Stimulated activated CD4-positive, alpha-beta T cell treated with anti-CD3 and anti-CD28 coated beads, Interleukin-12 subunit alpha, Interleukin-12 subunit beta, amount 100 ng/mL, for 24 hours (primary cell): ENCODE results near the gene CENPVL2.
"Not testable (repeated sequence)": the region's sequence is repeated elsewhere in the genome, so short reads cannot be mapped to it uniquely, and the experiment has no call there.

Source experiments
- DNase-seq, 2 experiments: peaks; one replicate each; pipeline ENCODE4 v3.0.0-alpha.2; 2020; ENCODE audit warnings: low read depth in 2 of 2

CENPVL2 gene

DNA sequence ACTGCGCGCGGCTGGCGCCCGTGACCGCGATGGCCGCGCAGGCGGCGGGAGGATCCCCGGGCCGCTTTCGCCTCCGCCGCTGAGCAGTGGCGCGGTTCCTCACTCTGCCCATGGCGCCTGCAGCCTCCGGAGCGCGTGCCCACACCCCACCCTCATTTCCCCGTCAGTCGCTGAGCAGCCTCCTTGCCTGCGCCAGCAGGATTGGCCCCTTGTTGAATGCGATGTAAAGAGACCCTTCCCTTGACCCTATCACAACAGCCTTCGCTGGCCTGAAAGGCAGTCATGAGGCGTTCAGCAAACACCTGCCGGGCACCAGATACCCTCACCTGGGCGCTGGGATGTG, at the start of gene CENPVL2:
Gene CENPVL2, minus strand, starts transcription at position 112 of the 343 bp plus-strand sequence. Its CDS starts 0 bp downstream, at position 112.
- DNase-seq: not testable (repeated sequence)

DNA sequence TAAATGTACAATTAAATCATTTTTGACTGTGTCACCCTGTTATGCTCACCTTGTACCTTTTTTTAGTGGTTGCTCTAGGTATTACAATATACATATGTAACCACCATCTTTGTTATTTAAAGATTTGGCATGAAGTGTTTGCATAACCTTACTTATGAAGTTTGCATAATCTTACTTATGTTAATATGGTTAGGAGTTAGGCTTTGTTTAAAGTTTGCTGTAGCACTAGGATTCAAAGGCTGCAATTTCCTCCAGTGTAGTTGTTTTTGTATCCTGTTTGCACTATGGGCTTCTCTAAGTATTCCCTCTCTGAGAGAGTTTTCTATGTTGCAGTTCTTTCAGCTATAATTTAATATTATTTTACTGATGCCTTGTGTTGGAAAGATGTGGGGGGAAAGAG, 45.6 kb upstream of the CENPVL2 start:
- no peak for DNase-seq

DNA sequence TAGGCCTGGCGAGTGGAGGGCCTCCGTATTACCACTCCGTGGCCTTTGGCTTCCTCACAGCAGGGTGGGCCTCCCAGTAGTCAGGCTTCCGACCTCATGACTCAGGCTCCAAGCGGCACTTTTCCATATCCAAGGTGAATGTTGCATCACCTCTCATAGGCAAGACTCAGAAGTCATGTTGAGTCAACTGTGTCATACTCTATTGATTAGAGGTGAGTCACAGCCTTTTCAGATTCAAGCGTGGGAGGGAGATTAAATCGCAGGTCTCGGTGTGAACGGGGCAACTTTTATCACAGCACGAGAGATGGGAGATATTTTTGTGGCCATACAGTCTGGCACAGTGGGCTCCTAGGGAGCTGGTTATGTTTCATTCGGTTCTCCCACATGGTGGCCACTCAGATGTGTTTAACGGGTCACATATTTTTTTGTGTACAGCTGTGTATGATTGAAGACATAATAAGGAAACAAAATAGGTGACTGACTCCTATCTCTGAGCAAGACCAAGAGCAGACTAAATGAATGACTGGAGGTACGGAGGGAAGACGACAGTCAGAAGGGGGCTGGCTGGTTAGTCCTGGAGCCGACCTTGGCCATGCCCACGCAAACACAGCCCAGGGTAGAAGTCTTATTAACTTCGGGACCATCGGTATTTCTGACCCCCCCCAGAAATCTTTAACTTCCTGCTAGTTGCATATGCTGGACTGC, 30.5 kb upstream of the CENPVL2 start:
- DNase-seq: not testable (repeated sequence)

DNA sequence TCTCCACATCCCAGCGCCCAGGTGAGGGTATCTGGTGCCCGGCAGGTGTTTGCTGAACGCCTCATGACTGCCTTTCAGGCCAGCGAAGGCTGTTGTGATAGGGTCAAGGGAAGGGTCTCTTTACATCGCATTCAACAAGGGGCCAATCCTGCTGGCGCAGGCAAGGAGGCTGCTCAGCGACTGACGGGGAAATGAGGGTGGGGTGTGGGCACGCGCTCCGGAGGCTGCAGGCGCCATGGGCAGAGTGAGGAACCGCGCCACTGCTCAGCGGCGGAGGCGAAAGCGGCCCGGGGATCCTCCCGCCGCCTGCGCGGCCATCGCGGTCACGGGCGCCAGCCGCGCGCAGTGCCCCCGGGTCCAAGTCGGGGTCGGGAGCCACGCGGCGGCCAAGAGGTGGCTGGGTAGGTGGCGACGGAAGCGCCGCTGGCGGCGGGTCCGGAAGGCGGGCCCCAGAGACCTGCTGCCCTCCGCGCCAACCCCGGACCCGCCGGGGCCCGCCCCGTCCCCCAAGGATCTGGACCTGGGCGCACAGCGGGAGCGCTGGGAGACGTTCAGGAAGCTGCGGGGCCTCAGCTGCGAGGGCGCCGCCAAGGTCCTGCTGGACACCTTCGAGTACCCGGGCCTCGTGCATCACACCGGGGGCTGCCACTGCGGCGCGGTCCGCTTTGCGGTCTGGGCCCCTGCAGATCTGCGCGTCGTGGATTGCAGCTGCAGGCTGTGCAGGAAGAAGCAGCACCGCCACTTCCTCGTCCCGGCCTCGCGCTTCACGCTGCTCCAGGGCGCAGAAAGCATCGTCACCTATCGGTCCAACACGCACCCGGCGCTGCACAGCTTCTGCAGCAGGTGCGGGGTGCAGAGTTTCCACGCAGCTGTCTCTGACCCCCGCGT, 27.9 kb upstream of the CENPVL2 start, which contains the start of gene CENPVL1:
Gene CENPVL1, plus strand, starts transcription at position 236 of the 888 bp plus-strand sequence. Its CDS starts 0 bp downstream, at position 236.
- not testable (repeated sequence) for DNase-seq

DNA sequence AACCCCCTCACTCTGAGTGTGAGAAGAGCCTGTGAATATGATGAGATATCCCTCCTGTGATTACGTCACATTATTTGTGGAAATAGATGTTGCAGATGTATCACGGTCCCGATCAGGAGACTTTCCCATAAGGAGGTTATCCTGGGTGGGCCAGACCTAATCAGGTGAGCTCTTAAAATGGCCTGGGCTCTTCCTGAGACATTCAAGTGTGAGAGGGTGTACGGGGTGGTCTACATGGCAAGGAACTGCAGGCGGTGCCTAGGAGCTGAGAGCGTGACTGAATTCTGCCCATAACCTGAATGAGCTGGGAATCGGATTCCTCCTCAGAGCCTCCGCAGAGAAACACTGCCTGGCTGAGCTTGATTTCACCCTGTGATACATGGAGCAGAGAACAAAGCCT, 14.8 kb upstream of the CENPVL2 start:
- no peak for DNase-seq

DNA sequence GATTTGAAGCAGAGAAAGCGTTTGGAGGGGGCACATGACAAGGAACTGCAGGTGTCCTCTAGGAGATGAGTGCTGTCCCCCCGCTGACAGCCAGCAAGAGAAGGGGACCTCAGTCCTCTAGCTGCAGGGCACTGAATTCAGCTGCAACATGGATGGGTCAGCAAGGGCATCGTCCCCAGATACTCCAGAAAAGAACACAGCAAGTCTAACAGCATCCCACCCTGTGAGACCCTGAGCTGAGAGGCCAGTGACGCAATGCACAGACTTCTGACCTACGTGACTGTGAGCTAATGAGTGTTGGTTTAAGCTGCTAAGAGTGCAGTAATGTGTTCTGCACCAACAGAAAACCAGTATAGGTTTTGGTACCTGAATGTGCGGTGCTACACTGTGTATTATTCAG, 11.6 kb upstream of the CENPVL2 start:
- DNase-seq: no peak

DNA sequence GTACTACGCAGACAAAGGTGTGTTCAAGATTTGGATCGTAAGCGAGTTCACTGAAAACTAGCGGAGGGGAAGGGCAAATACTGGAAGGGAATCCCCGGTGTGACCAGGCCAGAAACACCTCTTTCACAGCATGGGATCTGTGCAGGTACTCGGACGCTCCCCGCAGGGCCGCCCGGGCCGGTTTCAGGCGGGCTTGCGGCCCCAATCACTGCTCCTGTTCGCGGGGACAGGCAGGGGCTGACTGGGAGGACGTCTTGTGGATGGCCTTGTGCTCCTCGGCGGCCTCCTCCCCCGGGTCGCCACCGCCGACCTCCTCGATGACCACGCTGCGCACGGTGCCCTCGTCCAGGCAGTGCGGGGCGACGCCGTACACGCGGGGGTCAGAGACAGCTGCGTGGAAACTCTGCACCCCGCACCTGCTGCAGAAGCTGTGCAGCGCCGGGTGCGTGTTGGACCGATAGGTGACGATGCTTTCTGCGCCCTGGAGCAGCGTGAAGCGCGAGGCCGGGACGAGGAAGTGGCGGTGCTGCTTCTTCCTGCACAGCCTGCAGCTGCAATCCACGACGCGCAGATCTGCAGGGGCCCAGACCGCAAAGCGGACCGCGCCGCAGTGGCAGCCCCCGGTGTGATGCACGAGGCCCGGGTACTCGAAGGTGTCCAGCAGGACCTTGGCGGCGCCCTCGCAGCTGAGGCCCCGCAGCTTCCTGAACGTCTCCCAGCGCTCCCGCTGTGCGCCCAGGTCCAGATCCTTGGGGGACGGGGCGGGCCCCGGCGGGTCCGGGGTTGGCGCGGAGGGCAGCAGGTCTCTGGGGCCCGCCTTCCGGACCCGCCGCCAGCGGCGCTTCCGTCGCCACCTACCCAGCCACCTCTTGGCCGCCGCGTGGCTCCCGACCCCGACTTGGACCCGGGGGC, 567 bp downstream of the CENPVL2 start:
- not testable (repeated sequence) for DNase-seq

DNA sequence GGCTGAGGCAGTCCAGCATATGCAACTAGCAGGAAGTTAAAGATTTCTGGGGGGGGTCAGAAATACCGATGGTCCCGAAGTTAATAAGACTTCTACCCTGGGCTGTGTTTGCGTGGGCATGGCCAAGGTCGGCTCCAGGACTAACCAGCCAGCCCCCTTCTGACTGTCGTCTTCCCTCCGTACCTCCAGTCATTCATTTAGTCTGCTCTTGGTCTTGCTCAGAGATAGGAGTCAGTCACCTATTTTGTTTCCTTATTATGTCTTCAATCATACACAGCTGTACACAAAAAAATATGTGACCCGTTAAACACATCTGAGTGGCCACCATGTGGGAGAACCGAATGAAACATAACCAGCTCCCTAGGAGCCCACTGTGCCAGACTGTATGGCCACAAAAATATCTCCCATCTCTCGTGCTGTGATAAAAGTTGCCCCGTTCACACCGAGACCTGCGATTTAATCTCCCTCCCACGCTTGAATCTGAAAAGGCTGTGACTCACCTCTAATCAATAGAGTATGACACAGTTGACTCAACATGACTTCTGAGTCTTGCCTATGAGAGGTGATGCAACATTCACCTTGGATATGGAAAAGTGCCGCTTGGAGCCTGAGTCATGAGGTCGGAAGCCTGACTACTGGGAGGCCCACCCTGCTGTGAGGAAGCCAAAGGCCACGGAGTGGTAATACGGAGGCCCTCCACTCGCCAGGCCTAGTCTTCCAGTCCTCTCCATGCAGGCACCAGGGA, 2.8 kb downstream of the CENPVL2 start:
- not testable (repeated sequence) for DNase-seq

DNA sequence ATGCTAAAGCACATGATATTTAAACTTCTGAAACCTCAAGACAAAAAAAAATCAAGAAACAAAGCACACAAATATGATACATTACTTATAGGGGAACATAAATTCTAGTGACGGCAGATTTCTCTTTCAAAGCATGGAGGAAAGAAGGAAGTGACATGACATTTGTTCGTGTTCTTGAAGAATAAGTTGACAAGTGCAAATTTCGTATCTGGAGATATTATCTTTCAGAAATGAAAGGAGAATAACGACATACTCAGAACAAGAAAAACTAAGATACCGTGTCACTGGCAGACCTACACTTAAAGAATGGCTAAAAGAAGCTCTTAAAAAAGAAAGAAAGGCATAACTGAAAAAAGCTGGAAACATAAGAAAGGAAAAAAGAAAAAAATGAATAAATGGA, 16.6 kb downstream of the CENPVL2 start:
- no peak for DNase-seq

DNA sequence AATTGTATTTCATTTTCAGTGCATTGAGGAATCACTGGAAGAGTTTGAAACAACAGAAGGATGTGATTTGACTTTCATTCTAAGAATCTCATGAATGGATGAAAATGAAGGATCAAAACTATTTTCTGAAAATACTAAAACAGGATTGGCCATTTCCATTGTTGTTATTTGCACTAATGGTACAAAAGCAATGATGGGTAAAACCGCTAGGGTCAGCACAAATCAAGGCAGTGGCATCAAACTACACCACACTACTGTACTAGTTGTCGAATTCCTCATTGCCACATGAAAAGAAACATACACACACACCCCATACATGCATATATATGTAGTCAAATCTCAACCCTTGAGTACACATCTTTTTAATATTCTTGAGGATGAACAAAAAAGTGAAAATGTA, 39.3 kb downstream of the CENPVL2 start:
- DNase-seq: no peak

DNA sequence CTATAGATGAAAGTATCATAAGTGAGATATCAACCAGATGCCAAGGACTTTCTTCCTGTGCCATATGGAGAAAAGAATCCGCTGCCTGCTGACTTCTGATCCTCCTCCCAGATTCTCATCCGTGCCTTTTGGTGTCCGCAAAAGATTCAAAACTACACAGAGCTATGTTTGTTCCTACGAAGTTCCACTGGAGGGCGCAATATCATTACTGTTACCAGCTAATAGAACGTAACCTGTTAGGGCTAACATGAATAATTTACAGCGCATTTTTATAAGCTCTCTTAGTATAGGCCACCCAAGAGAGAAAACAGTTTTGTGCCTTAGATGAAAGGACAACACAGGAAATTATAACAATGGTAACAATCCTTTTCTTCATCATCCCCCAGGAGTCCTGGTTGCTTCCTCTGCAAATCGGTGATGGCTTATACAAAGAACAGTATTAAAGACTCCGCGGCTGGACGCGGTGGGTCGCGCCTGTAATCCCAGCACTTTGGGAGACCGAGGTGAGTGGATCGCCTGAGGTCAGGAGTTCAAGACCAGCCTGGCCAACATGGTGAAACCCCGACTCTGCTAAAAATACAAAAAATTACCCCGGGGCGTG, 41.1 kb downstream of the CENPVL2 start:
- no peak for DNase-seq

DNA sequence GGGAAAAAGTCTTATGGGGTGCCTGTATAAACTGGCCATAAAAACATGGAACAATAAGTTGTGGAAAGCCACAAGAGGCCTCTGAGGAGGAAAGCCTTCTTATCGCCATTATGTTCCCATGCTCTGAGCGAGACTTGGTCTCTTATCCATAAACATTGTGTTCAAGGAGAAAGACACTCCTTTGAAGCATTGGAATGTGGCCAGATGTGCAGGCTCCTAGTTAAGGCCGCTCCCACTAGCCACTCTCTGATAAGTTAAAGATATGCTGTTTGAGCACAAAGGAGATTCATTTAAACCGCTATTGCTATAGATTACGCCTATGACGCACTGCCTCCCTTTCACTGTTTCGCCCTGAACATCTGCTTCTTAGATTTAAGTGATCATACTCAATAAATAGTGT, 46.1 kb downstream of the CENPVL2 start:
- not testable (repeated sequence) for DNase-seq
